GM18873 (cell line): ENCODE data around the gene UBE2D2.
"Not testable (repeated sequence)": the region's sequence is repeated elsewhere in the genome, so short reads cannot be mapped to it uniquely, and the experiment has no call there.

Source experiments
- ATAC-seq: cut with Tn5 transposase; IDR thresholded peaks from one replicate; pipeline ENCODE4 v1.9.1; 2021; ENCODE audit warnings: mild to moderate bottlenecking, moderate library complexity, moderate number of reproducible peaks; ENCODE audit not compliant: unreplicated experiment, low FRiP score

The UBE2D2 gene

DNA sequence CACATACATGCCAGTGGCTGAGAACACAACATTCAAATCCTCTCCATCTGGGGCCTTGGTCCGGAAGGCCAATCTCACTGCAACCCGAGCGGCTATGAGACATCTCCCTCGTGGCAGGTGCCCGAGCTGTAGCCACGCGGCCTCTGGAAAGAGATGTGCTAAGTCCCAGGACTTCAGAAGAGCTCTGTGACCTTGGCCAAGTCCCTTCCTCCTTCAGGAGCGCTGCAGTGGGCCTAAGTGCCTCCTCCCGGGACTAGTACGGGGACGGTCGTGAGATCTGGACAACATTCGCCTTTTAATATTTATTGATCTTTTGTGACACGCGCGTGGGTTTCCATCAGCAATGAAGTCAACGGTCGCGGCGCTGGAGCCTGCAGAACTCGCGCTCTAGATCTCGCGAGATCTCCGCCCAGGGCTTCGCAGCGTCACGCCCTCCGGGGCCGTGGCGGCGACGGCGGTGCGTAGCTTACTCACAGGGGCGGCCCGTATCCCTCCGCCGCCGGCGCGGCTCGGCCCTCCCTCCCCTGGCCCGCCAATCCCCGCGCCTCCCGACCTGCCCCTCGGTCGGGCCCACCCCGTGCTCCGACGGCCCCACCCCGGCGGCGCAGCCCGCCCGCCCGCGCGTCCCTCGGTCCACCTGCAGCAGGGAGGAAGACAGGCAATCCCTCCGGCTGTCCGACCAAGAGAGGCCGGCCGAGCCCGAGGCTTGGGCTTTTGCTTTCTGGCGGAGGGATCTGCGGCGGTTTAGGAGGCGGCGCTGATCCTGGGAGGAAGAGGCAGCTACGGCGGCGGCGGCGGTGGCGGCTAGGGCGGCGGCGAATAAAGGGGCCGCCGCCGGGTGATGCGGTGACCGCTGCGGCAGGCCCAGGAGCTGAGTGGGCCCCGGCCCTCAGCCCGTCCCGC lies at the start of gene UBE2D2:
Gene UBE2D2, plus strand, starts transcription at position 588 of the 903 bp plus-strand sequence. CDS start 453 bp downstream, outside the sequence.
- peak; percentile 53 for ATAC-seq

DNA sequence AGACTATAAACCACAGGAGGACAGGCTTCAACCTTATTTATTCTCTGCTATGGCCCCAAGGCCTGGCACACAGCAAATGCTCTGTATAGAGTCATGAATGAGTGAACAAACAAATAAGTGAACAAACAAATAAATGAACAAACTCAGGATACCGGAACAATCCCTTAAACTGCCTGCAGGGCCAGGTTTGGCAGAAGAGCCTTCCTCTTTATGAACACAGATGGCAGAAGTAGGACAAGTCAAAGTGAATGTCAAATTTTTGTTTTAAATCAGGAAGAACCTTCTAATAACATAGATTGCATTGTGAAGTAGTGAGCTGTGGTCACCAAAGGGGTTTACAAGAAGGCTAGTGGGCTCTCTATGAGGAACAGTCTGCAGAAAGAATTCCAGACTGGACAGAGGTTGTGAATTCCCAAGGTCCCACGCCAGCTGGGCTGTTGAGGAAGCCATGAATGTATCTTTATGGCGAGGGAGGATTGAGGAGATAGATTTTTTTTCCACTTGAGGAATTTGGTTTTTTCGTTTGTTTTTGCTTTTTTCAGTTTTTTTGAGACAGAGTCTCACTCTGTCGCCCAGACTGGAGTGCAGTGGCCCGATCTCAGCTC lies 48.3 kb upstream of the UBE2D2 start:
- no peak for ATAC-seq

DNA sequence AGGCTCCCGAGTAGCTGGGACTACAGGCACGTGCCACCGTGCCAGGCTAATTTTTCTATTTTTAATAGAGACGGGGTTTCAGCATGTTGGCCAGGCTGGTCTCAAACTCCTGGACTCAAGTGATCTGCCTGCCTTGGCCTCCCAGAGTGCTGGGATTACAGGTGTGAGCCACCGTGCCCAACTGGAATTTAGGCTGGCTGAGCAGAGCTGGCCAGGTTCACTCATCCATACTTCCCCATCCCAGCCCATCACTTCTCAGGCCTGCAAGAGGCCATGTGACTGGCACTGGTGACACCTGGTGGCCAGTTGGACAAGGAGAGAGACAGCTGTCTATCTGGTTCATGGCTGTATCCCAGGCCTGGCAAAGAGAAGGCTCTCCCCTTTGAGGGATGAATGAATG lies 47.7 kb upstream of the UBE2D2 start:
- not testable (repeated sequence) for ATAC-seq

DNA sequence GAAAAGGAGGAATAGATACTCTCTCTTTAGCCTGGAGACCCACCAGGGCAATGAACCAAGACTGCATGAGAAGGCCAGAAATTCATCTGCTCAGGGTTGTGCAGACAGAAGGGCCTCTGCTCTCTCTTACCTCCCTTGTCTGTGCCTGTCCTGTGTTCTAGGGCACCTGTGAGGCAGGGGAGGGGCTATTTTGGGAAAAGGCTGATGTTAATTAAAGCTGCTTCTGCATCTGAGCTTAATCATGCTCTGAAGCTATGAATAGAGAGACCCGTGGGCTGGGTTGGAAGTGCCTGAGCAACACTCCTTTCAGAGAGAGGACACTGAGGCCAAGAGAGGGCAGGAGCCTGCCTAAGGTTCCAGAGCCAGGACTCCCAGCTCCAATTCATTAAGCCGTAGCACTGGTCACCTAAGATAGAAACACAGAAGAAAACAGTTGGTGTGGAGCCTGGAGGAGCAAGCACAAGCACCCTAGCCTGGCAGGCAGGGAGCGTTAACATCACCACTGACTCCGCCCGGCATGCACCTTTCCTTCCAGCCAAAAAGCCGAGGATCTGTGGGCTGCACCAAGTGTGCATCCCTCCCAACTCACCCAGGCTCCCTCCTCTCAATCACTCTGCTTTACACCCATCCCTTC lies 47.2 kb upstream of the UBE2D2 start:
- no peak for ATAC-seq

DNA sequence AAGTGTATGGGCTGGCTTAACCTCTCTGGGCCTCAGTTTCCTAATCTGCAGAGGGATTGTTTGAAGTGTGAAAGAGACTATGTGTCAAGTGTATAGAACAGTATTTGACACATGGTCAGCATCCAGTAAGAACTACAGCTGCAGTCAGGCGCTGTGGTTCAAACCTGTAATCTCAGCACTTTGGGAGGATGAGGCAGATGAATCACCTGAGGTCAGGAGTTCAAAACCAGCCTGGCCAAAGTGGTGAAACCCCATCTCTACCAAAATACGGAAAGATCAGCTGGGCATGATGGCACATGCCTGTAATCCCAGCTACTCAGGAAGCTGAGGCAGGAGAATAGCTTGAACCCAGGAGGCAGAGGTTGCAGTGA lies 46.7 kb upstream of the UBE2D2 start:
- ATAC-seq, result no peak

DNA sequence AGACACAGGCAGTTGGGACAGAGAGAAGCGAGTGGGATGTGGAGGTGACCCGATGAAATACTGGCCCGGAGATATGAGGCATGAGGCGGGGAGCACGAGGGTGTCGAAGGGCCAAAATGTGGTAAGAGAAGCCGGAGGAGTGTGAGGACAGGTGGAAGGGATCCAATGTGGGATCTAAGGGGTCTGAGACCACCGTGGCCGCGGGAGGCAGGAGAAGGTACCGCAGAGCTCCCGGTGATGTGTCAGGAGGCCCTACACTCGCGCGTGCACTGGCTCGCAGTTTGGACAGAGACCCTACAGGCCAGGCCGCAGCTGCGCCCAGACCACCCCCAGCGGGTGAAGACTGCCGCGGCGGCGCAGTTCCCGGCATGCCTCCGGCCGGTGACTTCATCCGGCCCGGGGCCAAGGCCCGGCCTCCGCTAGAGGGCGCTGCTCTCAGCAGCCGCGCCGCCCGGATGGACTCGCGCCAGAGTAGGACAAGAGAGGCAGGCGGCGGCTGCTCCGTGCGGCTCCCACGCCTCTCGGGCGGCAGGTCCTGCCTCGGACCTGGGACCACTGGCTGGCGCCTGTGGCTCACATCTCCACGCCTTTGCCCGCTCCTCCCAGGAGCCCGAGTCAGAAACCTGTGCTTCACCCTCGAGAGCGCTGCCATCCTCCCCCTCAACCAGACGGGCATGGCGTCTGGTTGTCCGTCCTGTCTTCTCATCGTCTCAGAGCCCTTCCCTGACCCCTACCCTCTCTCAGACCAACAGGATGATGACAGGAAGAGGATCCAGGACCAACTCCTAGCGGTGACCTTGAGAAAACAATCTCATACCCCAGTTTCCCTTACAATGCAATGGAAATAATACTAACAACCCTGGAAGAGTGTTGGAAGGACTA lies 43.2 kb upstream of the UBE2D2 start:
- ATAC-seq, result peak; percentile 69

DNA sequence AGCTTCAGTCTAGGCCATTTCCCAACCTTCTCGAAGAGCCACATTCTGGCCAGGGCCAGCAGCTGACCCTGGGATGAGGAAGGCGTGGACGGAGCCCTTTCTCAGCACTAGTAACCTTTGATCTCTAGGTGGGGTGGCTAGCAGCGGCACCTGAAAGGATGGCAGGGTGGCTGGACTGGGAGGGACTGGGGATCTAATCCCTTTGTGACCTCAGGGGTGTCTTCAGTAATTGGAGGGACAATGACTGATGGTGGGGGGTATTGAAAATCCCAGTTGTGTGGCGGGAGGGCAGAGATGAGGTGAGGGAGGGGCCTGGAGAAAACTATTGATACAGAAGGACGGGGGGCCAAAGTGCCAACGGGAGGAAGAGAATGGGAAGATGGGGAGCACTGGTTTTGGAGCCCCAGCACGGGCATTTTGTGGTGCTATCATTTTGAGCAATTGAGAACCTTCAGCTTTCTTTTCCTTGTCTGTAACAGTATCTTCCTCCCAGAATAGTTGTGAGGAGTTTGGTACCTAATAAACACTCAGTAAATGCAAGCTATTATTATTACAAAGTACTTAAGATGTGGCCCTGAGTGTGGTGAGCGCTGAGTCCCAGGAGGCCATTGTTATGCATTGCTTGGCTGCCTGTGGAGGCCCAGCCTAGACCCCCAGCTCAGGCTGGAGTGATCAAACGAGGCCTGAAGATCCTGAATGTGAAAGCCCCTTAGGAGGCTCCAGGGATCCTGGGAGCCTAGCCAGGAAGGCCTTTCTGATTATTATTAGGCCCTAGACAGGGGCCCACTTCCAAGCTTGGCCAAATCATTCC lies 37.3 kb upstream of the UBE2D2 start:
- ATAC-seq, result no peak

DNA sequence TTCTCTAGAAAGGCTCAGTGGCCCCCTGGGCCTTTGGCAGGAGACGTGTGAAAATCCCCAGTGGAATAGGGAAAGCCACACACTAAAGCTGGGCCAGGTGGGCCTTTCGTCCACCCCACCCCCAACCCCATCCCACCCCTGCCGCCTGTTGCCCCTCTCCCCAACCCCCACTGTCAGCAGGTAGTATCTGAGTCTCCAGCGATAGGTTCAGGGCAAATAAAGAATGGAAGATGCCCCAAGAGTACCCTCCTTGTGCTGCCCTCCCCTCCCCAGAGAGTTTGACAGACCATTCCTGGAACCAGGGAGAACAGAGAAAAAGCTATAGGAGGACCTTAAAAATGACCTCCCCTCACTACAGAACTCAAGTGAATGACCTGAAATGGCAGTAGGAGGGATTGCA lies 36.7 kb upstream of the UBE2D2 start:
- ATAC-seq, result no peak

DNA sequence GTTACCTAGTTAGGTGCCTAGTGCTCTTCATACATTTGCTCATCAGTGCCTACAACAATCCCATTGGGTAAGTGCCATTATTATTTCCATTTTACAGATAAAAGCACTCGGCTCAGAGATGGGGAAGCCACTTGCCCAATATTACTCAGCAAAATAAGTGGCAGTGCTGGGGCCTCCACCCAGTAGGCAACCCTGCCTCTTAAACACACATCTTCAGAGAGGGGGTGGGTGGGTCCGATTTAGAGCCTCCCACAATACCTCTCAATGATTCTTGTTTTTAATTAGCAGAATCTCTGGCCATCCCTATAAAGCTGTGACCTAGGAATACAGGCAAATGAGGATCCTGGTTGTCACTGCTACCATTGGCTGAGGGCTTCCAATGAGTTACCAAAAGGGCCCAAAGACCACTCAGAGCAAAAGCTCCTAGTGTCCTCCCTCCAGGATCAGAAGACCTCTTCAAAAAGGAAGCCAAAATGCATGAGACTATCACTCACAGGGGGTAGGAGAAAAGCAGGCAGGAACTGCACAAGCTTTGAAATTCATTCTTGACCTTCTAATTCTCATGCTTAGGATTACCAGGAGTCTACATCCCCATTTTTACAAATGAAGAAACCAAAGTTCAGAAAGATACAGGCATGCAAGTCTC lies 36.1 kb upstream of the UBE2D2 start:
- ATAC-seq, result no peak

DNA sequence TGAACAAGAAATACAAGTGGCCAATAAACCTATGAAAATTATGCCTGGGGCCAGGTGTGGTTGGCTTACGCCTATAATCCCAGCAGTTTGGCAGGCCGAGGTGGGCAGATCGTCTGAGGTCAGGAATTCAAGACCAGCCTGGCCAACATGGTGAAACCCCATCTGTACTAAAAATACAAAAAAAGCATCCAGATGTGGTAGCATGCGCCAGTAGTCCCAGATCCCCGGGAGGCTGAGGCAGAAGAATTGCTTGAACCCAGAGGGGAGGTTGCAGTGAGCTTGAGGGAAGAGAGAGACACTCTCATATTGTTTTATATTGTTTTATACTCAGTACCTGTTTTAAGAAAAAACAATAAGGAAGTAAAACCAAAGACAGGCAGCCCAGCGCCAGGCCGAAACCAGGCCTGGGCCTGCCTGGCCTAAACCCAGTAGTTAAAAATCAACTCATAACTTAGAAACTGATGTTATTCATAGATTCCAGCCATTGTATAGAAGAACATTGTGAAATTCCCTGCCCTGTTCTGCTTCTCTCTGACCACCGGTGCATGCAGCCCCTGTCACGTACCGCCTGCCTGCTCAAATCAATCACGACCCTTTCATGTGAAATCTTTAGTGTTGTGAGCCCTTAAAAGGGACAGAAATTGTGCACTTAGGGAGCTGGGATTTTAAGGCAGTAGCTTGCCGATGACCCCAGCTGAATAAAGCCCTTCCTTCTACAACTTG lies 35.4 kb upstream of the UBE2D2 start:
- ATAC-seq, result not testable (repeated sequence)

DNA sequence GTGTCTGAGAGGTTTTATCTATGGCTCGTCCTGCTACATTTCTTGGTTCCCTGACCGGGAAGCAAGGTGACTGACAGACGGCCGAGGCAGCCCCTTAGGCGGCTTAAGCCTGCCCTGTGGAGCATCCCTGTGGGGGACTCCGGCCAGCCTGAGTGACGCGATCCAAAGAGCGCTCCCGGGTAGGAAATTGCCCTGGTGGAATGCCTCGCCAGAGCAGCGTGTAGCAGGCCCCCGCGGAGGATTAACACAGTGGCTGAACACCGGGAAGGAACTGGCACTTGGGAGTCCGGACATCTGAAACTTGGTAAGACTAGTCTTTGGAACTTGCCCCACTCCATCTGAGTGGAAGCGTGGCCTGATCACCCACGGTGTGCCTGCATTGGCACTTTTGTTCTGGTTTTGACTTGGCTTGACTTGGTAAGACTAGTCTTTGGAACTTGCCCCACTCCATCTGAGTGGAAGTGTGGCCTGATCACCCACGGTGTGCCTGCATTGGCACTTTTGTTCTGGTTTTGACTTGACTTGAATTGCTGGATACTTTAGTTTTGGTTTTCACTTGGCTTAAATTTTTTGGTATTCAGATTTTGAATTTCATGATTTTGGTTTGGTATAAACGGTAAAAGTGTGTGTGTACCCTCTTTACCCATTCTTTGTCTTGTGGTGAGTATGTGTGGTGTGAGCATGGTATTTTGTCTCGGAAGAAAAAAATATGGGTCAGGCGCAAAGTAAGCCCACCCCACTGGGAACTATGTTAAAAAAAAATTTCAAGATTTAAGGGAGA lies 34.6 kb upstream of the UBE2D2 start:
- not testable (repeated sequence) for ATAC-seq

DNA sequence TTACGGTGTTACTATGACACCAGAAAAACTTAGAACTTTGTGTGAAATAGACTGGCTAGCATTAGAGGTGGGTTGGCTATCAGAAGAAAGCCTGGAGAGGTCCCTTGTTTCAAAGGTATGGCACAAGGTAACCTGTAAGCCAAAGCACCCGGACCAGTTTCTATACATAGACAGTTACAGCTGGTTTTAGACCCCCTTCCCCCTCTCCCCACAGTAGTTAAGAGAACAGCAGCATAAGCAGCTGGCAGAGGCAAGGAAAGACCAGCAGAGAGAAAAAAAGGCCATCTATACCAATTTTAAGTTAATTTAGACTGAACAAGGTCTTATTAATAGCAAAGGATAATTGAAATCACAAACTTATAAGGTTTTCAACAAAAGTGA lies 34.1 kb upstream of the UBE2D2 start:
- ATAC-seq, result not testable (repeated sequence)

DNA sequence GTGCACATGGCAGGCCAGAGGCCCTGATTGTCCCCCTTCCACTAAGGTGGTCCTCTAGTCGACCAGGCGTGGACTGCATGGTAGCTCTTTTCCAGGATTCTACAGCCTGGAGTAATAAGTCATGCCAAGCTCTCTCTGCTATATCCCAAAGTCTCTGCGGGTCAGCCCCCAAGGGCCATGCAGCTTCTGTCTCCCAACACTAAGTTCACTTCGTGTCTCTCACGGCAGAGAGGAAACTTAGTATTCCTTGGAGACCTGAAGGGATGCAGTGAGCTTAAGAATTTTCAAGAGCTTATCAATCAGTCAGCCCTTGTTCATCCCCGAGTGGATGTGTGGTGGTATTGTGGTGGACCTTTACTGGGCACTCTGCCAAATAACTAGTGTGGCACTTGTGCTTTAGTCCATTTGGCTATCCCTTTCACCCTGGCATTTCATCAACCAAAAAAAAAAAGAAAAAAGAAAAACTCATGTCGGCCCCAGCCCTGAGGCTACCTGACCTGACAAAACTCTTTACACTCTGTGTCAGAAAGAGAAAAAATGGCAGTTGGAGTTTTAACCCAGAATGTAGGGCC lies 33.2 kb upstream of the UBE2D2 start:
- not testable (repeated sequence) for ATAC-seq

DNA sequence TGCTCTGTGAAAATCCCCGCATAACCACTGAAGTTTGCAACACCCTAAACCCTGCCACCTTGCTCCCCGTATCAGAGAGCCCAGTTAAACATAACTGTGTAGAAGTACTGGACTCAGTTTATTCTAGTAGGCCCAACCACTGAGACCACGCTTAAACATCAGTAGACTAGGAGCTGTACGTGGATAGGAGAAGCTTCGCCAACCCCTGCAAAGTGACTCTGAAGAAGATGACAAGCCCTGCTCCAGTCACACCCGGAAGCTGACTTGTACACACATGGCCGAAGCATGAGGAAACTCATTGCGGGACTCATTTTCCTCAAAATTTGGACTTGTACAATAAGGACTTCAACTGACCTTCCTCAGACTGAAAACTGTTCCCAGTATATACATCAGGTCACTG lies 32.4 kb upstream of the UBE2D2 start:
- ATAC-seq, result not testable (repeated sequence)

DNA sequence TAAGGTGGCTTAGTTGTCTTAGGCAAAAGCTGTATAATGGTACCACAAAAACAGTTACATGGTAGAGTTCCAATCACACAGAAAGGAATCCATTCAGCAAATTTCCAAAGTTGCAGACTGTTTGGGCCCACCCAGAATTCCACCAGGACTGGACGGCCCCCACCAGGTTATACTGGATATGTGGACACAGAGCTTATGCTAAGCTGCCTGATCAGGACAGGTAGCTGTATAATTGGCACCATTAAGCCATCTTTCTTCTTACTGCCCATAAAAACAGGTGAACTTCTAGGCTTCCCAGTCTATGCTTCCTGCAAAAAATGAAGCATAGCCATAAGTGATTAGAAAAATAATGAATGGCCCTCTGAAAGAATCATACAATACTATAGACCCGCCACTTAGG lies 31.1 kb upstream of the UBE2D2 start:
- ATAC-seq, result not testable (repeated sequence)

DNA sequence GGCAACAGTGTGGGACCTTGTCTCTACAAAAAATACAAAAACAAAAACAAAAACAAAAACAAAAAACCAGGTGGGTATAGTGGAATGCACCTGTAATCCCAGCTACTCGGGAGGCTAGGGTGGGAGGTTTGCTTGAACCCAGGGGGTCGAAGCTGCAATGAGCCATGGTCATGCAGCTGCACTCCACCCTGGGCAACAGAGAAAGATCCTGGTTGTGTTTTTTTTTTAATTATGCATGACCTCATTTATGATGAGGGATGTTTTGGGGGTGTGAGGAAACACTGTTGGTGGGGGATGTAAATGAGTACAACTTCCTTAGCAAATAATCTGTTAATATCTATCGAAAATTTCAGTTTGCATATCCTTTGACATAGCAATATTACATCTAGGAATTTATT lies 29.4 kb upstream of the UBE2D2 start:
- no peak for ATAC-seq

DNA sequence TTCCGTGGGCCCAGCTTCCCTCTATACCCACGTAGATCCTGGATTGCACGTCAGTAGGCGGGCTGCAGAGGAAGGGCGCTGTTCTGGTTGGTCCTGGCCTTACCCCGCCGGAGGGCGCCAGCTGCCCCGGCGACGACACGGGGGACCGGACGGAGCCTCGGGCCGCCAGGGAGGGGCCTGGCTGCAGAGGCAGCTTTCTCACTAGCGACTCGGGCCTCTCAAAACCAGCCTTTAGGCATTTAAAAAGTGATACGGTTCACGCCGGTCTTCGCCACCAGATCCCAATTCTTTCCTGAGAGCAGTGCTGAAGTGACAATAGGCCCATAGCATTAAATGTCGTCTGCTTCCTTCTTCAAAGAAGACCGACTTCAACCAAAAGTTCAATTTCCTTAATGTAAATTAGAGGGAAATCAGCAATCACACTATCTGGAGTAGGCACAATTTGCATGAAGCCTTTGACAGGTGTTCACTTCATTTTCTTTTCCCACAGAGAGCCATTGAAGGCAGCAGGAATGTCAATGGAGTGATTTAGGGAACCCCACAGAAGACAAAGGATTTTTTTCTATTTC lies 17.6 kb upstream of the UBE2D2 start:
- peak; percentile 64 for ATAC-seq
